ENCODE results near the gene CYP4F2.
"Not testable (repeated sequence)": the region's sequence is repeated elsewhere in the genome, so short reads cannot be mapped to it uniquely, and the experiment has no call there.

CYP4F2 gene, protein sequence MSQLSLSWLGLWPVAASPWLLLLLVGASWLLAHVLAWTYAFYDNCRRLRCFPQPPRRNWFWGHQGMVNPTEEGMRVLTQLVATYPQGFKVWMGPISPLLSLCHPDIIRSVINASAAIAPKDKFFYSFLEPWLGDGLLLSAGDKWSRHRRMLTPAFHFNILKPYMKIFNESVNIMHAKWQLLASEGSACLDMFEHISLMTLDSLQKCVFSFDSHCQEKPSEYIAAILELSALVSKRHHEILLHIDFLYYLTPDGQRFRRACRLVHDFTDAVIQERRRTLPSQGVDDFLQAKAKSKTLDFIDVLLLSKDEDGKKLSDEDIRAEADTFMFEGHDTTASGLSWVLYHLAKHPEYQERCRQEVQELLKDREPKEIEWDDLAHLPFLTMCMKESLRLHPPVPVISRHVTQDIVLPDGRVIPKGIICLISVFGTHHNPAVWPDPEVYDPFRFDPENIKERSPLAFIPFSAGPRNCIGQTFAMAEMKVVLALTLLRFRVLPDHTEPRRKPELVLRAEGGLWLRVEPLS

DNA sequence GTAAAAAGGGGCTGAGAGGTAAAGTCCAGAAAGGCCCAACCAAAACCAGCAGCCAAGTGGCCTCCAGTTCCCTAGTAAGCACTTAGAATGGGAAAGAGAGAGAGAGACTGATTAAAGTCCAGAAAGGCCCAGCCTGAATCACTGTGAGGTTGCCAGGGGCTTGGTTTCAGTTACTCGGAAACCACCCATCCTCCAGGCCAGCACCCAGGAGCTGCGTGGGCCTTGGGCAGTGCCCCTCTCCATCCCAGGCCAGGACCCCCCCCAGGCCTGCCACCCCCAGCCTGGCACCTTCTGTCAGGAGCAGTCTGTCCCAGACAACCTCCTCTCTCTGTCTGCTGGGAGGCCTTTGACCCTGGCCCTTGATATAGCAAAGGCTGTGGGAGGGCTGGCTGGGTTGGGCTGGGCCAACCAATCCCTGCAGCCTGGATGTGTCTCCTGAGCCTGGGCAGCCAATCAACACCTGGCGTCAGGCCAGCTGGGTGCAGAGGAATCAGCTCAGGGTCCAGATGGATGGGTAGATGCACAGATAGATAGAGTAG, at the start of gene CYP4F2:
Gene CYP4F2 (minus strand): TSS at position 337 of the 539 bp plus-strand sequence. CDS start 463 bp downstream, outside the sequence.
- no peak for DNase-seq

- no peak for DNase-seq
These were observed 47.4 kb upstream of the CYP4F2 start for GRCh38 chr19:15945301-15945700.

GRCh38 chr19:15944401-15944800, 46.5 kb upstream of the CYP4F2 start:
- no peak for DNase-seq

DNA sequence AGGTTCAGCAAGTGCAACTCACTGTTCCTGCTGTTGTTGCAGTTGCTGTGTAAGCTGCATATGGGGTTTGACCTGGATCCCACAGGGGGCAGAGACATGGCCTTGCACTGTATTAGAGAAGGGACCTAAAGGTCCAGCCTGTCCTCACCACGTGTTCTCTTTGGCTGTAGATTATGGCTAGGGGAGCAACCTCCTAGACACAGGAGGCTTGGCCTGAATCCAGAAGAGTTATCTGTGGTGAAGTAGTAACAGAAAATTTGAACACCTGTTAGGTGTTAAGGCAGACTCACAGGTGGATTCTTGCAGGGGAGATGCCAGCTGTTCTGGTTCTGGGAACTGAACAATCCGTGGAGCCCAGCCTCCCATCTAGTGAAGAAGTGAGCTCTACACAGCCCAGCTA, 39.9 kb upstream of the CYP4F2 start:
- no peak for DNase-seq

DNA sequence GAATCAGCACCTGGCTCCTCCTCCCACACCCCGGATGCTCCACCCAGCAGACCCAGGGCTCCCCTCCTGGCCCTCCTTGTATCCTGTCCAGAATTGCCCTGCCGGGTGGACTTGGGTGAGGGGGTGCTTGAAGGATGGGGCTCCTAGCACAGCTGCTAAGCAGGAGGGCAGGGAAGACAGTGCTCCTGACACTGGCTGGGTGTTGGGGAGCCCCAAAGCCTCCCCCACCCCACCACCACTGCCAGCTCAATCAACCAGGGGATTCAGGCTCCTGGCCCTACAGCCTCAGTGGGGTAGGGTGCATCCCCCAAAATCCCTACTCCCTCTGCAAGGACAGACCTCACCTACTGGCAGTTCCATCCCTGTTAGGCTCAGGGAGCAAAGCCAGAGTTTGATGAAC, 39.1 kb upstream of the CYP4F2 start:
- no peak for DNase-seq

DNA sequence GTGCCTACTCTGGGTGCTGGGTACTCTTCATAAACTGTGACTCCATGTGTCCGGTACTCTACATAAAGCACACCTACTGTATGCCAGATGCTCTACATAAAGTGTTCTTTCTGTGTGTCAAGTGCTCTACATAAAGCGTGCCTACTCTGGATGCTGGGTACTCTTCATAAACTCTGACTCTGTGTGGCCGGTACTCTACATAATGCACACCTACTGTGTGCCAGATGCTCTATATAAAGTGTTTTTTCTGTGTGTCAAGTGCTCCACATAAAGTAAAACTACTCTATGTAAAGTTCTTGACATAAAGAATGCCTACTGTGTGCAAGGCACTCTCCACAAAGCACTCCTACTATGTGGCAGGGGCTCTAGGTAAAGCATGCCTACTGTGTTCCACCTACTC, 38.3 kb upstream of the CYP4F2 start:
- no peak for DNase-seq

GRCh38 chr19:15935167-15935702, 37.4 kb upstream of the CYP4F2 start:
- DNase-seq: no peak

DNA sequence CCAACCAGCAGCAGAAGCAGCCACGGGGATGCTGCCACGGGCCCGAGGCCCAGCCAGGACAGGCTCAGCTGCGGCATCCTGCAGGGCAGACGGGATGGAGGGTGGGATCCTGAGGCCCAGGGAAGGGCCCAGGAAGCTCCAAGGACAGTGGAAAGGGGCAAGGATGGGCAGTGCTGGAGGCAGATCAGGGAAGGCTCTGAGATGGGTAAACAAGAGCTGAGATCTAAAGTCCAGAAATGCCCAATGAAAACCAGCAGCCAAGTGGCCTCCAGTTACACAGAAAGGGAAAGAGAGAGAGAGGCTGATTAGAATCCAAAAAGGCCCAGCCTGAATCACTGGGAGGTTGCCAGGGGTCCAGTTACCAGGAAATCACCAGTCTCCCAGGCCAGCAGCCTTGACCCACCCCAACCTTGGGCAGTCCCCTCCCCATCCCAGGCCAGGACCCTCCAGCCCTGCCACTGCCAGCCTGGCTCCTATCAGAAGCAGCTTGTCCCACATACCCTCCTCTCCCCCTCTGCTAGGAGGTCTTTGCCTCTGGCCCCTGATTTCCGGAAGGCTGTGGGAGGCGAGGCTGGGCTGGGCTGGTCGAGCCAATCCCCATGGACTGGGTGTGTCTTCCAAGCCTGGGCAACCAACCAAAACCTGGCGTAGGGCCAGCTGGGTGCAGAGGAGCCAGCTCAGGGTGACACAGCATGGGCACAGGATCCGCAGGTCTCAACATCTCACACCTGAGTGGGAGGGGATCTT, 36.6 kb upstream of the CYP4F2 start, which contains the start of gene CYP4F11:
Gene CYP4F11 (minus strand): TSS at position 198 of the 747 bp plus-strand sequence. CDS start 121 bp downstream, at position 77.
- DNase-seq: no peak

DNA sequence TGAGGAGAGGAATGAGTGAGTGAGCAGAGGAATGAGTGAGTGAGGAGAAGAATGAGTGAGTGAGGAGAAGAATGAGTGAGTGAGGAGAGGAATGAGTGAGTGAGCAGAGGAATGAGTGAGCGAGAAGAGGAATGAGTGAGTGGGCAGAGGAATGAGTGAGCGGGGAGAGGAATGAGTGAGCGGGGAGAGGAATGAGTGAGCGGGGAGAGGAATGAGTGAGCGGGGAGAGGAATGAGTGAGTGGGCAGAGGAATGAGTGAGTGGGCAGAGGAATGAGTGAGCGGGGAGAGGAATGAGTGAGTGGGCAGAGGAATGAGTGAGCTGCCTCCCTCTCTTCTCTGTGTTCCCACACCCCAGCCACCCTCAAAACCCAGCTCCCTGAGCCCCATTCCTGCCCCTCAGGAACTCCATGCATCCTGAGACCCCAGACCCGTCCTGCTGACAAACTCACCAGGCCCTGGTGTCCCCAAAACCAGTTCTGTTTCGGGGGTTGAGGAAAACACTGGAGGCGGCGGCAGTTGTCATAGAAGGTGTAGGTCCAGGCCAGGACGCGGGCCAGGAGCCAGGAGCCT, 36.0 kb upstream of the CYP4F2 start:
- not testable (repeated sequence) for DNase-seq

DNA sequence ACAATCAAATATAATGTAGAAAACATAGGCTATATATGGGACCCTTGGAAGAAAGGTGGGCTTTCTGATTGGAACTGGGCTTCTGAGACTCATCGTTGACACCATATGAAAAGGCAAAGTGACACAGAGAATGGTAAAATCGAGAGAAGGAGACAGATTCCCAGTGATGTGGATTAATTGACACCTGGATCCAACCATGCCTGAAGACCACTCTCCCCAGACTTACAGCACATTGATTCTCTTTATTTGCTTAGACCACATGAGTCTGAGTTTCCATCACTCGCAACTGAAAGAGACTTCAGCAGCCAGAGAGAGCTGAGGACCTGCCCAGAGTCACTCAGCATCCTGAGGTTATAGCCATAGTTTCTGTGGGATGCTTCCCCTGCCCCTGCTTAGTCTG, 30.4 kb upstream of the CYP4F2 start:
- no peak for DNase-seq

- no peak for DNase-seq
These were observed 28.6 kb upstream of the CYP4F2 start for GRCh38 chr19:15926484-15926883.

- DNase-seq: no peak
These were observed 25.8 kb upstream of the CYP4F2 start for GRCh38 chr19:15923702-15924101.

DNA sequence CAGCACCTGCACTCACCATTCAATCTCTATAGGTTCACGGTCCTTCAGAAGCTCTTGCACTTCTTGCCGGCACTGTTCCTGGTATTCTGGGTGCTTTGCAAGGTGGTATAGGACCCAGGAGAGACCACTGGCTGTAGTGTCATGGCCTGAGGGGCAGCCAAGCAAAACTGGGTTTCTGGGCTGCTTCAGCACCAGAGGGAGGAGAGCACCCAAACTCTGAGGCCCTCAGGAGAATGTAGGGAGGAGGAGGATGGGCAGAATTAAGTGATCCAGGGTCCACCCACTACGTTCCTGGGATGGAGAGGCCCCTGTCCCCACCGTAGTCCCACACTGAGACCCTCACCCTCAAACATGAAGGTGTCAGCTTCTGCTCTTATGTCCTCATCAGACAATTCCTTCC, 24.1 kb upstream of the CYP4F2 start:
- DNase-seq: no peak

DNA sequence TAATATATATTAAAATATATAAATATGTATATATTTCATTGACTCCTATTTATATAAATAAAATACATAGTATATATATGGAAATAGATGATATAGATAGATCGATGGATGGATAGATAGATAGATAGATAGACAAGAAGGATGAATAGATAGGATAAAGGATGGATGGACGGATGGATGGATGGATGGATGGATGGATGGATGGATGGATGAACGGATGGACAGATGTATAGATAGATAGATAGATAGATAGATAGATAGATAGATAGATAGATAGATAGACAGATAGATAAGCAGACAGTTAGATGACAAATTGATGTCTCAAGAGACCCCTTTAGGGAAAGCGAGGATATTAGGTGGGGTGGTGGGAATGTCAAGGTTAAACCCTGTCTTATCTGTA, 21.4 kb upstream of the CYP4F2 start:
- DNase-seq: no peak

- no peak for DNase-seq
These were observed 17.2 kb upstream of the CYP4F2 start for GRCh38 chr19:15915109-15915508.

DNA sequence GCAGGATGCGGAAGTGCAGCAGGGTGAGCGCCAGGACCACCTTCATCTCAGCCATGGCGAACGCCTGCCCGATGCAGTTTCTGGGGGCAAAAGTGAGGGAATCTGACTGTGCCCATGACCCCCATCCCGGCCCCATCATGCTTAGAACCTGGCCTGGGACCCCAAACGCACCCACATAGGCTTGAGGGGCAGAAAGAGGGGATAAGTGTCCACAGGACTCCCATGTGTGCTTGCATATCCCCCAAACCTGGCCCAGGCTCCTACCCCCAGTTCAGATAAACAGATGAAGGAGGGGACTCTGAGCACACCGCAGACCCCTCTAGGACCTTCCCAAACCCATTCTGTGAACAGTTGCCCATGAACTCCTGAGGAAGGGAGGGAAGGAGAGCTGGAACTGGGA, 16.0 kb upstream of the CYP4F2 start:
- DNase-seq: no peak

GRCh38 chr19:15913384-15913783, 15.5 kb upstream of the CYP4F2 start:
- DNase-seq: no peak

DNA sequence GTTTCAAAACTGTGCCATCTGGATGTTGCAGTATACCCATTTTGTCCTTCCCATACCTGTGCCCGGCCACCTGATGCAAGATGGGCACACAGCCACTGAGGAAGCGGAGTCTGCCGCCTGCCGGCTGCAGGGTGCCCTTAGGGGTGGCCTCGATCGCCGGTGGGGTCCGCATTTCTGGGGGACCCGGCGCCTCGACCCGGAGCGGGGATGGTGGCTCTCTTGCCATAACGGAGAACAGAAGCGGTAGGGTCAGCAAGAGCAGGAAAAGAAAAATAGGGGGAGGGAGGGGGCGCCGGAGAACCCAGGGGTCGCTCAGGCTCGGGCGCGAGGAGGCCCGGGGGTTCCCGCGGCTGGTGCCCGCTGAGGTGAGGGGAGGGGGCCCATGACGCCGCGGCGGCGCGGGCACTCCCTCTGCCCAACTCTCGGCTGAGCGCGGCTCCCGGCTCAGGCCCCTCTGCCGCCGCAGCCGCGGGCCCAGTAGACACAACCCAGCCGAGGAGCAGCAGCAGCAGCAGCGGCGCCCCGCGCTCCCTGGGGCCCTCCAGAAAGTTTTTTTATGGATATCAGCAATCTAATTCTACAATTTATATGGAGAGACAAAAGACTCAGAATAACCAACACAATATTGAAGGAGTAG, 13.8 kb upstream of the CYP4F2 start:
- DNase-seq: no peak

- no peak for DNase-seq
These were observed 7.2 kb upstream of the CYP4F2 start for GRCh38 chr19:15905026-15905425.

GRCh38 chr19:15902898-15903297, 5.0 kb upstream of the CYP4F2 start:
- DNase-seq: not testable (repeated sequence)

DNA sequence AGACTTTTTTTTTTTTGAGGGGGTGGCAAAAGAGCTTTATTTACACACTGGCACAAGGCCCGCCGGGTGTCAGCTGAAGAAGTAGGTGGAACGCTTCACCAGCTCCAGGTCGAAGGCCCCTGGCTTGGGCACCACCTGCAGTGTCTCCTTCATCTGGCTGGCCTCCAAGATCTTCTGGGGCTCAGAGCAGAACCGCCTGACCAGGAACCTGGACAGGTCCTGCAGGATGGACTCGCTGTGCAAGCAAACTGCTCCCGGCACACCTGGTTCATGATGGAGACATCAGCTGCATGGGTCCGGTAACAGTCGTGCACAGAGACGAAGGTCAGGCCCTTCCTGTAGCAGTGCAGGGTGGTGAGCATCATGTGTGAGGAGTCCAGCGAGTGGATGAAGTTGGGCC, 4.4 kb upstream of the CYP4F2 start:
- DNase-seq: no peak

GRCh38 chr19:15900504-15900903, 2.6 kb upstream of the CYP4F2 start:
- no peak for DNase-seq
